Astrocyte (in vitro differentiated cells and primary cell): ENCODE data around the gene SLC17A3. TPM values are rescaled to one million over a fixed set of nuclear protein-coding genes. Genes with fewer than 3 reads are reported as not detected.
A peak's percentile ranks its signal among the peaks of the same experiment; 100 is the strongest.

ENCODE experiments used
- DNase-seq: peaks from one replicate; pipeline ENCODE4 v3.0.0-alpha.2; 2010; ENCODE audit warnings: low read depth
- FAIRE-seq: peaks from 2 replicates; lab custom pipeline; 2011; peaks lifted over from hg19 to GRCh38; lab: Jason Lieb, UNC
- H2AFZ ChIP-seq: 2 replicates; pipeline ENCODE4 v1.6.0; 2012; ENCODE audit warnings: low read depth, low read length, inconsistent platforms
- H3K27ac ChIP-seq: 2 replicates; pipeline ENCODE4 v1.5.1; 2011; ENCODE audit warnings: low read depth, low read length, inconsistent platforms
- H3K27me3 ChIP-seq: 2 replicates; pipeline ENCODE4 v1.6.0; 2011; ENCODE audit warnings: low read length, inconsistent platforms; ENCODE audit not compliant: insufficient read depth
- H3K36me3 ChIP-seq: 2 replicates; pipeline ENCODE4 v1.5.1; 2011; ENCODE audit warnings: low read length, inconsistent platforms; ENCODE audit not compliant: insufficient read depth
- H3K4me1 ChIP-seq: 2 replicates; pipeline ENCODE4 v1.5.1; 2011; ENCODE audit warnings: low read length, inconsistent platforms; ENCODE audit not compliant: insufficient read depth
- H3K4me2 ChIP-seq: 2 replicates; pipeline ENCODE4 v1.6.0; 2012; ENCODE audit warnings: low read length, inconsistent platforms
- H3K4me3 ChIP-seq: 2 replicates; pipeline ENCODE4 v1.5.1; 2011; ENCODE audit warnings: low read depth, mild to moderate bottlenecking, low read length, inconsistent platforms; ENCODE audit not compliant: insufficient read depth
- H3K79me2 ChIP-seq: 2 replicates; pipeline ENCODE4 v1.6.0; 2012; ENCODE audit warnings: mild to moderate bottlenecking, low read length, inconsistent platforms; ENCODE audit not compliant: insufficient read depth
- H3K9ac ChIP-seq: 2 replicates; pipeline ENCODE4 v1.6.0; 2012; ENCODE audit warnings: mild to moderate bottlenecking, low read length, inconsistent platforms
- H3K9me3 ChIP-seq: 2 replicates; pipeline ENCODE4 v1.5.1; 2012; ENCODE audit warnings: low read depth, mild to moderate bottlenecking, low read length, inconsistent platforms; ENCODE audit not compliant: insufficient read depth
- H4K20me1 ChIP-seq: 2 replicates; pipeline ENCODE4 v1.6.0; 2012; ENCODE audit warnings: low read length, inconsistent platforms; ENCODE audit not compliant: insufficient read depth
- H3K27ac Mint-ChIP-seq: one replicate; pipeline ENCODE4 v1.8.0; 2021; ENCODE audit warnings: mild to moderate bottlenecking, mixed read lengths; ENCODE audit not compliant: unreplicated experiment
- H3K27me3 Mint-ChIP-seq: one replicate; pipeline ENCODE4 v1.8.0; 2021; ENCODE audit warnings: low read depth, mixed read lengths; ENCODE audit not compliant: unreplicated experiment
- H3K36me3 Mint-ChIP-seq: one replicate; pipeline ENCODE4 v1.8.0; 2021; ENCODE audit warnings: low read depth, mixed read lengths; ENCODE audit not compliant: unreplicated experiment
- H3K4me1 Mint-ChIP-seq: one replicate; pipeline ENCODE4 v1.8.0; 2021; ENCODE audit warnings: low read depth, mixed read lengths; ENCODE audit not compliant: unreplicated experiment
- H3K4me3 Mint-ChIP-seq: one replicate; pipeline ENCODE4 v1.8.0; 2021; ENCODE audit warnings: mild to moderate bottlenecking, moderate library complexity, mixed read lengths; ENCODE audit not compliant: unreplicated experiment
- H3K9me3 Mint-ChIP-seq: one replicate; pipeline ENCODE4 v1.8.0; 2021; ENCODE audit warnings: mild to moderate bottlenecking, mixed read lengths; ENCODE audit not compliant: unreplicated experiment
- CTCF ChIP-seq: IDR thresholded peaks from 2 replicates; pipeline ENCODE4 v1.5.1; 2011; ENCODE audit warnings: low read depth, mild to moderate bottlenecking, inconsistent platforms, low read length, moderate library complexity; ENCODE audit not compliant: insufficient read depth
- EZH2 ChIP-seq: IDR thresholded peaks from 2 replicates; pipeline ENCODE4 v1.6.1; 2012; ENCODE audit warnings: mild to moderate bottlenecking, low read length, inconsistent platforms; ENCODE audit not compliant: insufficient read depth
- total RNA-seq: library from RNA; stranded (reverse); gene quantifications from 2 replicates; pipeline ENCODE4 v1.2.1, GENCODE V29; 2021

SLC17A3 gene
- total RNA-seq, 1 donor from 2014 or later: not detected

- peaks cover 16% of the 10 kb centered on the region for H3K4me1 Mint-ChIP-seq
- FAIRE-seq (peak; percentile 29), DNase-seq (no peak)
- H3K9me3 Mint-ChIP-seq: no peaks in the 10 kb centered on the region
- TF ChIP-seq CTCF: no peak
- TF ChIP-seq EZH2: no peak
- no peaks in the 10 kb centered on the region for H3K36me3 ChIP-seq
- no peak overlapping the region for H2AFZ ChIP-seq
- no peak overlapping the region for H3K9ac ChIP-seq
- no peak overlapping the region for H3K4me3 Mint-ChIP-seq
- no peak overlapping the region for H3K4me2 ChIP-seq
- peak overlapping the region; percentile 62 for H3K27ac Mint-ChIP-seq
- no peaks in the 10 kb centered on the region for H3K27me3 Mint-ChIP-seq
- no peak overlapping the region for H3K4me3 ChIP-seq
- H3K27me3 ChIP-seq: no peaks in the 10 kb centered on the region
- H4K20me1 ChIP-seq: no peaks in the 10 kb centered on the region
- H3K36me3 Mint-ChIP-seq: no peaks in the 10 kb centered on the region
- H3K9me3 ChIP-seq: no peaks in the 10 kb centered on the region
- no peak overlapping the region for H3K27ac ChIP-seq
- no peaks in the 10 kb centered on the region for H3K79me2 ChIP-seq
- H3K4me1 ChIP-seq: no peaks in the 10 kb centered on the region
Observed at GRCh38 chr6:25899123-25899522, 25.1 kb upstream of the SLC17A3 start.

DNA sequence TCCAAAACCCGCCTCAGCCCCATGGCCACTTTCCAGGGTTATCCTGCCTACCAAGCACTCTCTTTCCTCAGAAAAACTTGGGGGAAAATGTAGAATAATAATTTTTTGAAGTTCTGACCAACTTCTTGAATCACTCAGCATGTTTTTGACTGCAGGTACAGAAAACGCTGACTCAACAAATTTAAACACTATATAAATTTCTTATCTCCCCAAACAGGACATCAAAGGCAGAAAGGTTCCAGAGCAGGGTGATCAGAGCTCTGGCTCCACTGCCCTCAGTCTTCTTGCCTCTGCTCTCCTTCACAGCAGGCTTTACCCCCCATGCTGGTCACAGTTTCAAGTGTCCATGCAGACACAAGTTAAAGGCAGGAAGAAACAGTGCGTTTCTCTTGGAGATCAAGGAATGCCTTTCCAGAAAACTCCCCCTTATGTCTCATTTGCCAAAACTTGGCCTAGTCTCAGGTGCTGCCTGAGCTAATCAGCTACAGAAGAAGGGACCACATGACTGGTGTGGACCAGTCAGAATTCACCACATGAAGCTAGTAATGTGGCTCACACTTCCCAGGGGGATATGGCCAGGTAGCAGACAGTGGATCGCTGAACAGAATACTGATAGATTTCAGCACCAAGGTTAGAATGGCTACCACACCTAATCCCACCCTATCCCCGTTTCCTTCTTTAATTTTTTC is 24.4 kb upstream of the SLC17A3 start:
- Histone ChIP-seq H3K27me3 (no peaks in the 10 kb centered on the region), H4K20me1 (no peaks in the 10 kb centered on the region), H3K79me2 (no peaks in the 10 kb centered on the region), H3K4me1 (no peaks in the 10 kb centered on the region), H2AFZ (no peak overlapping the region), H3K36me3 (no peaks in the 10 kb centered on the region), H3K4me3 (no peak overlapping the region), H3K9me3 (no peaks in the 10 kb centered on the region), H3K4me2 (no peak overlapping the region), H3K27ac (no peak overlapping the region), H3K9ac (no peak overlapping the region)
- no peaks in the 10 kb centered on the region for H3K9me3 Mint-ChIP-seq
- TF ChIP-seq CTCF (no peak), EZH2 (no peak)
- DNase-seq (no peak), FAIRE-seq (no peak)
- no peaks in the 10 kb centered on the region for H3K36me3 Mint-ChIP-seq
- H3K27me3 Mint-ChIP-seq: no peaks in the 10 kb centered on the region
- no peak overlapping the region for H3K4me3 Mint-ChIP-seq
- peaks cover 16% of the 10 kb centered on the region for H3K4me1 Mint-ChIP-seq
- peak overlapping the region; percentile 62 for H3K27ac Mint-ChIP-seq

GRCh38 chr6:25896252-25896651 is 22.2 kb upstream of the SLC17A3 start:
- no peak for TF ChIP-seq EZH2
- TF ChIP-seq CTCF: no peak
- no peak for FAIRE-seq
- Histone ChIP-seq H3K9me3 (no peaks in the 10 kb centered on the region), H3K4me1 (no peaks in the 10 kb centered on the region), H3K4me2 (no peak overlapping the region), H3K4me3 (no peak overlapping the region), H3K36me3 (no peaks in the 10 kb centered on the region), H3K79me2 (no peaks in the 10 kb centered on the region), H2AFZ (no peak overlapping the region), H4K20me1 (no peaks in the 10 kb centered on the region), H3K9ac (no peak overlapping the region), H3K27ac (no peak overlapping the region), H3K27me3 (no peaks in the 10 kb centered on the region)
- no peaks in the 10 kb centered on the region for H3K36me3 Mint-ChIP-seq
- H3K27ac Mint-ChIP-seq: no peak overlapping the region
- H3K4me3 Mint-ChIP-seq: no peak overlapping the region
- DNase-seq: no peak
- no peaks in the 10 kb centered on the region for H3K9me3 Mint-ChIP-seq
- H3K4me1 Mint-ChIP-seq: peaks cover 16% of the 10 kb centered on the region
- no peaks in the 10 kb centered on the region for H3K27me3 Mint-ChIP-seq
